Placental epithelial cell (primary cell): Measurements from ENCODE around the gene MUC12. TPM values are rescaled to one million over a fixed set of nuclear protein-coding genes. Genes with fewer than 3 reads are reported as not detected.

Source experiments
- small RNA-seq: library from RNA; depleted of rRNA; stranded (forward); fragments of <200 nt; gene quantifications from one replicate; pipeline ENCODE3, GENCODE V24; 2012
- total RNA-seq: library from RNA; depleted of rRNA; stranded (reverse); fragments of >200 nt; gene quantifications from 2 replicates; pipeline ENCODE4 v1.2.3, GENCODE V29; 2012

MUC12 gene, protein sequence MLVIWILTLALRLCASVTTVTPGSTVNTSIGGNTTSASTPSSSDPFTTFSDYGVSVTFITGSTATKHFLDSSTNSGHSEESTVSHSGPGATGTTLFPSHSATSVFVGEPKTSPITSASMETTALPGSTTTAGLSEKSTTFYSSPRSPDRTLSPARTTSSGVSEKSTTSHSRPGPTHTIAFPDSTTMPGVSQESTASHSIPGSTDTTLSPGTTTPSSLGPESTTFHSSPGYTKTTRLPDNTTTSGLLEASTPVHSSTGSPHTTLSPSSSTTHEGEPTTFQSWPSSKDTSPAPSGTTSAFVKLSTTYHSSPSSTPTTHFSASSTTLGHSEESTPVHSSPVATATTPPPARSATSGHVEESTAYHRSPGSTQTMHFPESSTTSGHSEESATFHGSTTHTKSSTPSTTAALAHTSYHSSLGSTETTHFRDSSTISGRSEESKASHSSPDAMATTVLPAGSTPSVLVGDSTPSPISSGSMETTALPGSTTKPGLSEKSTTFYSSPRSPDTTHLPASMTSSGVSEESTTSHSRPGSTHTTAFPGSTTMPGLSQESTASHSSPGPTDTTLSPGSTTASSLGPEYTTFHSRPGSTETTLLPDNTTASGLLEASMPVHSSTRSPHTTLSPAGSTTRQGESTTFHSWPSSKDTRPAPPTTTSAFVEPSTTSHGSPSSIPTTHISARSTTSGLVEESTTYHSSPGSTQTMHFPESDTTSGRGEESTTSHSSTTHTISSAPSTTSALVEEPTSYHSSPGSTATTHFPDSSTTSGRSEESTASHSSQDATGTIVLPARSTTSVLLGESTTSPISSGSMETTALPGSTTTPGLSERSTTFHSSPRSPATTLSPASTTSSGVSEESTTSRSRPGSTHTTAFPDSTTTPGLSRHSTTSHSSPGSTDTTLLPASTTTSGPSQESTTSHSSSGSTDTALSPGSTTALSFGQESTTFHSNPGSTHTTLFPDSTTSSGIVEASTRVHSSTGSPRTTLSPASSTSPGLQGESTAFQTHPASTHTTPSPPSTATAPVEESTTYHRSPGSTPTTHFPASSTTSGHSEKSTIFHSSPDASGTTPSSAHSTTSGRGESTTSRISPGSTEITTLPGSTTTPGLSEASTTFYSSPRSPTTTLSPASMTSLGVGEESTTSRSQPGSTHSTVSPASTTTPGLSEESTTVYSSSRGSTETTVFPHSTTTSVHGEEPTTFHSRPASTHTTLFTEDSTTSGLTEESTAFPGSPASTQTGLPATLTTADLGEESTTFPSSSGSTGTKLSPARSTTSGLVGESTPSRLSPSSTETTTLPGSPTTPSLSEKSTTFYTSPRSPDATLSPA (N-terminal part only)
- total RNA-seq = under 0.01 and 0.98 TPM in 2 replicates

DNA sequence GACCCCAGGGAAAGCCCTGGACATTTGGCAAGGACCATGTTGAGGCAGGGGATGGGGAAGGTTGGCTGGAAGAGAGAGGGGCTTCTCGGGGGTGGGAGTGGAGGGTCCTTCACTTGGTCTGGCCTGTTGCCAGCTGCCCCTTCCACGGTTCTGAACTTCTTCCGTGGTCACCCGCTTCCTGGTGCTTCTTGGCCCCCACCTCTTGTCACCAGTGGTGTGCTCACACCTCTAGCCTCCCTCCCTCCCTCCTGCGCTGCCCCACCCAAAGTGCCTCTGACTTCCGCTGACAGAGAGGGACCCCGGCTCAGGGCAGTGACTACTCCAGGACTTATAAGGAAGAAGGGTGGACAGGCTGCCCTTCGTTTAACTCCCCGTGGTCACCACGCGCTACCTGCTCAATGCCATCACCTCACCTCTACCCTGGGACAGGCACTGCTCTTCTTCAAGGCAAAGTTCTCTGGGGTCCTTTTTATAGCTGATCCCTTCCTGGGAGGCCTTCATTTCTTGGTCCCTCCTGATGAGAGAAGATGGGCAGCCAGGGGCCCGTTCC is at the start of gene MUC12:
Gene MUC12, plus strand, starts transcription at position 500 of the 550 bp plus-strand sequence. CDS start 58 bp downstream, outside the sequence.

GRCh38 chr7:100949227-100949932 is 20.0 kb upstream of the MUC12 start, which contains the start of gene MUC3A:
TSS of gene MUC3A (plus strand) at chr7:100949534. CDS start at chr7:100949625, 91 bp downstream.

Small RNA genes within 50 kb of the gene (small RNA-seq; reads per million reads assigned to genes)
- gene RPS29P15 = not detected

Other genes starting within 250 kb of the MUC12 start
- gene EPO, start 249.1 kb upstream of the MUC12 start, total RNA-seq = 0.22 and 0.39 TPM in 2 replicates
- not detected in 2 replicates for gene ZAN, start 236.0 kb upstream of the MUC12 start, total RNA-seq
- gene EPHB4, start 142.0 kb upstream of the MUC12 start, total RNA-seq = 172 and 189 TPM in 2 replicates
- 26.7 and 46.5 TPM in 2 replicates for gene SLC12A9, start 116.9 kb upstream of the MUC12 start, total RNA-seq
- gene TRIP6, start 102.2 kb upstream of the MUC12 start, total RNA-seq = 67.5 and 94.1 TPM in 2 replicates
- 39.0 and 53.0 TPM in 2 replicates for gene SRRT, start 94.5 kb upstream of the MUC12 start, total RNA-seq
- gene UFSP1, start 79.8 kb upstream of the MUC12 start, total RNA-seq = 9.3 and 11.0 TPM in 2 replicates
- gene ACHE, start 73.7 kb upstream of the MUC12 start, total RNA-seq = 1.5 and 2.0 TPM in 2 replicates
- gene MUC3A, start 20.0 kb upstream of the MUC12 start, total RNA-seq = under 0.01 TPM in 1 of 2 replicates, not detected in the other
- not detected in 2 replicates for gene MUC17, start 50.5 kb downstream of the MUC12 start, total RNA-seq
- 19.6 and 28.6 TPM in 2 replicates for gene TRIM56, start 115.9 kb downstream of the MUC12 start, total RNA-seq
- gene SERPINE1, start 157.5 kb downstream of the MUC12 start, total RNA-seq = 183 and 2,094 TPM in 2 replicates
- gene AP1S1, start 184.9 kb downstream of the MUC12 start, total RNA-seq = 146 and 265 TPM in 2 replicates
- gene VGF, start 196.0 kb downstream of the MUC12 start, total RNA-seq = 0.39 and 0.76 TPM in 2 replicates
- gene NAT16, start 210.7 kb downstream of the MUC12 start, total RNA-seq = not detected in 2 replicates
- gene MOGAT3, start 231.5 kb downstream of the MUC12 start, total RNA-seq = not detected in 2 replicates
- 39.3 and 72.7 TPM in 2 replicates for gene PLOD3, start 248.0 kb downstream of the MUC12 start, total RNA-seq
- gene ZNHIT1, start 248.6 kb downstream of the MUC12 start, total RNA-seq = 70.3 and 84.2 TPM in 2 replicates